Vagina (tissue), 2 donors: ENCODE data around the gene SLF2. TPM values are rescaled to one million over a fixed set of nuclear protein-coding genes. Genes with fewer than 3 reads are reported as not detected.

Experiments
- DNase-seq, 2 donors: peaks; one replicate each; pipeline ENCODE4 v3.0.0-alpha.2; 2017; ENCODE audit errors: extremely low spot score in 2 of 2
- H3K27ac ChIP-seq: fragments of 200-600 bp; sonication (generic); one replicate; pipeline ENCODE4 v1.5.1; 2019
- H3K27me3 ChIP-seq: fragments of 200-600 bp; sonication (generic); one replicate; pipeline ENCODE4 v1.5.1; 2019
- H3K36me3 ChIP-seq, 2 donors: fragments of 200-600 bp; sonication (generic); one replicate each; pipeline ENCODE4 v1.5.1; 2017 to 2019
- H3K4me1 ChIP-seq: fragments of 200-600 bp; sonication (generic); one replicate; pipeline ENCODE4 v1.5.1; 2019
- H3K4me3 ChIP-seq, 2 donors: fragments of 200-600 bp; sonication (generic); 1 replicate in 1 of 2; 2 replicates in 1 of 2; pipeline ENCODE4 v1.5.1; 2016 to 2019
- H3K9me3 ChIP-seq: fragments of 200-600 bp; sonication (generic); one replicate; pipeline ENCODE4 v1.5.1; 2019
- POLR2A ChIP-seq, 2 donors: fragments of 450-650 bp; IDR thresholded peaks; one replicate each; pipeline ENCODE4 v1.6.1; 2017; ENCODE audit warnings: antibody characterized with exemption in 2 of 2, mild to moderate bottlenecking in 2 of 2, moderate library complexity in 2 of 2
- POLR2AphosphoS5 ChIP-seq, 2 donors: sonication (generic); formaldehyde crosslinking; IDR thresholded peaks; one replicate each; pipeline ENCODE4 v1.9.0; 2017; ENCODE audit warnings: antibody characterized with exemption in 2 of 2, mild to moderate bottlenecking in 2 of 2, low read depth in 1 of 2; ENCODE audit not compliant: insufficient read depth in 1 of 2
- intact Hi-C: fragments of 100-400 bp; cut with DNase I; formaldehyde crosslinking; loops from one replicate; pipeline ENCODE4 v1.15.1; 2023
- total RNA-seq: library from RNA; depleted of rRNA; stranded (reverse); fragments of >200 nt; gene quantifications from one replicate; pipeline ENCODE4 v1.2.3, GENCODE V29; 2016
- TF ChIP-seq, protein P1 (sequence below), 3 experiments: fragments of 450-650 bp in 2 of 3; fragments of 200-600 bp in 1 of 3; sonication (generic) in 1 of 3; IDR thresholded peaks; one replicate each; pipeline ENCODE4 v1.5.1; 2017 to 2019; ENCODE audit warnings: antibody characterized with exemption in 3 of 3, mild to moderate bottlenecking in 2 of 3, moderate library complexity in 2 of 3

Gene SLF2
- total RNA-seq, 1 donor from 2014 or later: 26.8 TPM

GRCh38 chr10:100894033-100894432 lies 18.7 kb upstream of the SLF2 start:
- Histone ChIP-seq H3K4me1 (no peaks in the 10 kb centered on the region), H3K27me3 (no peaks in the 10 kb centered on the region), H3K27ac (no peak overlapping the region), H3K4me3 (no peak overlapping the region), H3K36me3 (no peaks in the 10 kb centered on the region), H3K9me3 (no peaks in the 10 kb centered on the region)
- intact Hi-C loops: no loop called here
- no peak for DNase-seq
- TF ChIP-seq POLR2AphosphoS5 (IDR thresholded peaks at IDR 0.05; ENCODE audit: insufficient read depth in 1 of 2, low read depth in 1 of 2): no peak
- TF ChIP-seq, protein P1, sequence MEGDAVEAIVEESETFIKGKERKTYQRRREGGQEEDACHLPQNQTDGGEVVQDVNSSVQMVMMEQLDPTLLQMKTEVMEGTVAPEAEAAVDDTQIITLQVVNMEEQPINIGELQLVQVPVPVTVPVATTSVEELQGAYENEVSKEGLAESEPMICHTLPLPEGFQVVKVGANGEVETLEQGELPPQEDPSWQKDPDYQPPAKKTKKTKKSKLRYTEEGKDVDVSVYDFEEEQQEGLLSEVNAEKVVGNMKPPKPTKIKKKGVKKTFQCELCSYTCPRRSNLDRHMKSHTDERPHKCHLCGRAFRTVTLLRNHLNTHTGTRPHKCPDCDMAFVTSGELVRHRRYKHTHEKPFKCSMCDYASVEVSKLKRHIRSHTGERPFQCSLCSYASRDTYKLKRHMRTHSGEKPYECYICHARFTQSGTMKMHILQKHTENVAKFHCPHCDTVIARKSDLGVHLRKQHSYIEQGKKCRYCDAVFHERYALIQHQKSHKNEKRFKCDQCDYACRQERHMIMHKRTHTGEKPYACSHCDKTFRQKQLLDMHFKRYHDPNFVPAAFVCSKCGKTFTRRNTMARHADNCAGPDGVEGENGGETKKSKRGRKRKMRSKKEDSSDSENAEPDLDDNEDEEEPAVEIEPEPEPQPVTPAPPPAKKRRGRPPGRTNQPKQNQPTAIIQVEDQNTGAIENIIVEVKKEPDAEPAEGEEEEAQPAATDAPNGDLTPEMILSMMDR (IDR thresholded peaks at IDR 0.05): no peak
- TF ChIP-seq POLR2A (IDR thresholded peaks at IDR 0.05): no peak

- TF ChIP-seq POLR2AphosphoS5 (IDR thresholded peaks at IDR 0.05; ENCODE audit: insufficient read depth in 1 of 2, low read depth in 1 of 2) (no peak), POLR2A (IDR thresholded peaks at IDR 0.05) (no peak)
- TF ChIP-seq, protein P1 (IDR thresholded peaks at IDR 0.05): no peak
- intact Hi-C loops: no loop called here
- Histone ChIP-seq H3K27me3 (no peaks in the 10 kb centered on the region), H3K27ac (no peak overlapping the region), H3K9me3 (no peaks in the 10 kb centered on the region), H3K4me3 (no peak overlapping the region), H3K4me1 (no peaks in the 10 kb centered on the region), H3K36me3 (no peaks in the 10 kb centered on the region)
- DNase-seq: no peak
Observed at GRCh38 chr10:100894589-100895294, 18.0 kb upstream of the SLF2 start.

DNA sequence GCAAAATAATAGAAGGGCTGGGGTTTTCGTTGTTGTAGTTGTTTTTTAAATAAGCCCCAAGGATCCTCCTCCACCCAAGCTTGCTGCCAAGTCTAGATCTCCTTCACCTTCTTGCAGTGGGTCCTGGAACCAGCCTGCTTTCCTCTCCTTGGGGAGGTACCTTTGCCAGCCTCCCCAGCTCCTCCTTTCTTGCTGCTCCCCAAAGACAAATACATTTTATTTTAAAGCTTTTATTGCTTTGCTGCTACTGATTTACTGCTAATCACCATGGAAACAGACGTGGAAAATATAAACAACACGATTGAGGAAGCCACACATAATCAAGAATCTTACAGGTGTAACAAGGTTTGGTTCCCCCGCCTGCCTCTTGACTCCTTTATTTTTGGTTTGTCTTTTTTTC lies 17.4 kb upstream of the SLF2 start:
- H3K36me3 ChIP-seq: no peaks in the 10 kb centered on the region
- H3K4me3 ChIP-seq: no peak overlapping the region
- no peaks in the 10 kb centered on the region for H3K9me3 ChIP-seq
- intact Hi-C loops: no loop called here
- no peak for DNase-seq
- no peaks in the 10 kb centered on the region for H3K4me1 ChIP-seq
- no peaks in the 10 kb centered on the region for H3K27me3 ChIP-seq
- H3K27ac ChIP-seq: no peak overlapping the region
- no peak for TF ChIP-seq POLR2AphosphoS5 (IDR thresholded peaks at IDR 0.05; ENCODE audit: insufficient read depth in 1 of 2, low read depth in 1 of 2)
- TF ChIP-seq, protein P1 (IDR thresholded peaks at IDR 0.05): no peak

DNA sequence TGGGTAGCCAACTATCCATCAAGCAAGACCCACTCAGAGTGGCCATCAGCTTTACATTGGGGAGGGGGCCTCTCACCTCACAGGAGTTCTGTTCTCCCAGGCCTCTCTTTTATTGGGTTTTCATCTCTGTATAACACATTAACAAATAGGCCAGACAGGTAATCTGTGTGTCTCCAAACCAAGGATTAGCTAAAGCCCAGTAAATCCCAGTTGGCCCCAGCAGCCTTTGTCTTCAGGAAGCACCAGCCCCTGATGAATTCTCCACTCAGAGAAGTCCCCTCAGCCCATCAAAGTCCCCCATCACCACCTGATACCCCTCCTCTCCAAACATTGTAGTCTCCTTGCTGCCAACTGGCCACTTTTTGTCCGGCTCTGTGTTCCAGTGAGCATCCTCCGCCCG lies 16.9 kb upstream of the SLF2 start:
- Histone ChIP-seq H3K36me3 (no peaks in the 10 kb centered on the region), H3K27ac (no peak overlapping the region), H3K9me3 (no peaks in the 10 kb centered on the region), H3K4me1 (no peaks in the 10 kb centered on the region), H3K4me3 (no peak overlapping the region), H3K27me3 (no peaks in the 10 kb centered on the region)
- intact Hi-C loops: no loop called here
- TF ChIP-seq POLR2AphosphoS5 (IDR thresholded peaks at IDR 0.05; ENCODE audit: insufficient read depth in 1 of 2, low read depth in 1 of 2) (no peak), POLR2A (IDR thresholded peaks at IDR 0.05) (no peak)
- TF ChIP-seq, protein P1 (IDR thresholded peaks at IDR 0.05): no peak
- DNase-seq: no peak

- Histone ChIP-seq H3K4me1 (no peaks in the 10 kb centered on the region), H3K9me3 (no peaks in the 10 kb centered on the region), H3K27ac (no peak overlapping the region), H3K4me3 (no peak overlapping the region), H3K36me3 (no peaks in the 10 kb centered on the region), H3K27me3 (no peaks in the 10 kb centered on the region)
- TF ChIP-seq POLR2A (IDR thresholded peaks at IDR 0.05) (no peak), POLR2AphosphoS5 (IDR thresholded peaks at IDR 0.05; ENCODE audit: insufficient read depth in 1 of 2, low read depth in 1 of 2) (no peak)
- TF ChIP-seq, protein P1 (IDR thresholded peaks at IDR 0.05): no peak
- intact Hi-C loops: no loop called here
- no peak for DNase-seq
Observed at GRCh38 chr10:100896876-100897461, 15.8 kb upstream of the SLF2 start.
